Stimulated activated naive CD8-positive, alpha-beta T cell treated with anti-CD3 and anti-CD28 coated beads, Interleukin-15, Interleukin-2, amounts not matched to agents 100 U/mL and 50 U/mL, for 24 hours (primary cell): ENCODE results near the gene C14orf119.

Source experiments
- ATAC-seq: fragments of 150-1000 bp; cut with Tn5 transposase; one replicate; pipeline ENCODE4 v1.10.0; 2021
- DNase-seq: peaks from one replicate; pipeline ENCODE4 v3.0.0; 2021

The C14orf119 gene

GRCh38 chr14:23095196-23096108 lies at the start of gene C14orf119:
Gene C14orf119, plus strand, starts transcription at chr14:23095505. Its CDS starts 2,154 bp downstream, at chr14:23097659.
- ATAC-seq: peak; percentile 96

GRCh38 chr14:23047034-23047634 lies 48.2 kb upstream of the C14orf119 start:
- DNase-seq (no peak), ATAC-seq (no peak)

More at GRCh38 chr14:23095196-23096108, at the start of gene C14orf119:
- DNase-seq: peak; percentile 99

GRCh38 chr14:23047751-23048693 lies 47.3 kb upstream of the C14orf119 start:
- ATAC-seq (no peak), DNase-seq (no peak)

GRCh38 chr14:23049011-23049410 lies 46.3 kb upstream of the C14orf119 start:
- no peak for ATAC-seq
- no peak for DNase-seq

- DNase-seq (no peak), ATAC-seq (no peak)
Measured at GRCh38 chr14:23051141-23052057, 43.9 kb upstream of the C14orf119 start.

- ATAC-seq (no peak), DNase-seq (no peak)
Measured at GRCh38 chr14:23052182-23052623, 43.1 kb upstream of the C14orf119 start.

- ATAC-seq: no peak
Measured at GRCh38 chr14:23052671-23053070, 42.6 kb upstream of the C14orf119 start.

GRCh38 chr14:23053426-23053825 lies 41.9 kb upstream of the C14orf119 start:
- ATAC-seq (no peak), DNase-seq (no peak)

More at GRCh38 chr14:23052671-23053070, 42.6 kb upstream of the C14orf119 start:
- DNase-seq: no peak

- peak; percentile 60 for DNase-seq
- no peak for ATAC-seq
Measured at GRCh38 chr14:23054000-23054811, 41.1 kb upstream of the C14orf119 start.

- ATAC-seq (no peak), DNase-seq (no peak)
Measured at GRCh38 chr14:23055147-23055550, 40.2 kb upstream of the C14orf119 start.

GRCh38 chr14:23055621-23056144 lies 39.6 kb upstream of the C14orf119 start:
- ATAC-seq (no peak), DNase-seq (no peak)

GRCh38 chr14:23056145-23056955 lies 39.0 kb upstream of the C14orf119 start:
- peak; percentile 75 for ATAC-seq
- DNase-seq: peak; percentile 77

- peak; percentile 77 for DNase-seq
Measured at GRCh38 chr14:23056956-23057756, 38.1 kb upstream of the C14orf119 start, which contains the start of gene CDH24. Gene CDH24, minus strand, starts transcription at chr14:23057520. Its CDS starts 1,787 bp downstream, at chr14:23055733.

GRCh38 chr14:23057757-23058653 lies 37.3 kb upstream of the C14orf119 start:
- peak; percentile 74 for ATAC-seq
- peak; percentile 92 for DNase-seq

More at GRCh38 chr14:23056956-23057756, 38.1 kb upstream of the C14orf119 start, which contains the start of gene CDH24:
- ATAC-seq: peak; percentile 71

GRCh38 chr14:23058654-23059504 lies 36.4 kb upstream of the C14orf119 start:
- ATAC-seq (no peak), DNase-seq (no peak)
